IMR-90 (cell line): ENCODE results near the gene C15orf62. TPM values are rescaled to one million over a fixed set of nuclear protein-coding genes. Genes with fewer than 3 reads are reported as not detected.
A peak's percentile ranks its signal among the peaks of the same experiment; 100 is the strongest.

Experiments
- ATAC-seq: fragments of 200-7000 bp; cut with Tn5 transposase; 2 replicates; pipeline ENCODE4 v1.9.1; 2020; ENCODE audit warnings: low read depth, mild to moderate bottlenecking, moderate library complexity
- BruUV-seq: library from RNA; stranded (reverse); fragments of 400-500 nt; replicated peaks from 2 replicates; lab custom pipeline; 2021; lab: Mats Ljungman, UMichigan
- CTCF ChIA-PET: fragments of 300-600 bp; formaldehyde crosslinking; extraction: SDS; loops from one replicate; lab custom pipeline; 2021; ENCODE audit warnings: antibody characterized with exemption; lab: Yijun Ruan, JAX
- POLR2A ChIA-PET: fragments of 300-600 bp; sonication (Branson Sonifier 250); formaldehyde crosslinking; loops from one replicate; lab custom pipeline; 2022; ENCODE audit warnings: antibody characterized with exemption; ENCODE audit not compliant: unreplicated experiment; lab: Charles Lee
- DNase-seq: peaks from one replicate; pipeline ENCODE4 v3.0.0; 2013
- H2AFZ ChIP-seq: replicated peaks from 2 replicates; pipeline ENCODE3; 2013; ENCODE audit warnings: low read length, mild to moderate bottlenecking; ENCODE audit not compliant: poor library complexity
- H2AK5ac ChIP-seq: 2 replicates; pipeline ENCODE4 v1.6.1; 2013; ENCODE audit warnings: low read depth, low read length, inconsistent platforms
- H2AK9ac ChIP-seq: replicated peaks from 2 replicates; pipeline ENCODE3; 2013; ENCODE audit warnings: mild to moderate bottlenecking, low read depth, low read length, moderate library complexity; ENCODE audit not compliant: poor library complexity
- H2BK120ac ChIP-seq: 2 replicates; pipeline ENCODE4 v1.6.1; 2013; ENCODE audit warnings: low read depth, low read length, inconsistent platforms
- H2BK15ac ChIP-seq: 3 replicates; pipeline ENCODE4 v1.6.1; 2013; ENCODE audit warnings: low read depth, low read length, inconsistent platforms
- H2BK20ac ChIP-seq: 2 replicates; pipeline ENCODE4 v1.6.1; 2013; ENCODE audit warnings: low read depth, mild to moderate bottlenecking, inconsistent platforms, low read length, moderate library complexity
- H2BK5ac ChIP-seq: 2 replicates; pipeline ENCODE4 v1.6.1; 2013; ENCODE audit warnings: mild to moderate bottlenecking, low read depth, low read length, inconsistent platforms; ENCODE audit not compliant: poor library complexity, severe bottlenecking
- H3K14ac ChIP-seq: replicated peaks from 2 replicates; pipeline ENCODE4 v1.6.1; 2013; ENCODE audit warnings: low read depth, low read length, inconsistent platforms
- H3K18ac ChIP-seq: 2 replicates; pipeline ENCODE4 v1.6.1; 2013; ENCODE audit warnings: low read depth, low read length, control low read depth
- H3K23ac ChIP-seq: 2 replicates; pipeline ENCODE4 v1.6.1; 2013; ENCODE audit warnings: low read depth, low read length, inconsistent platforms
- H3K27ac ChIP-seq: 2 replicates; pipeline ENCODE4 v1.5.1; 2013; ENCODE audit warnings: mild to moderate bottlenecking, control low read depth, low read length; ENCODE audit not compliant: insufficient read depth
- H3K27me3 ChIP-seq: 2 replicates; pipeline ENCODE4 v1.6.1; 2013; ENCODE audit warnings: low read length; ENCODE audit not compliant: control insufficient read depth, insufficient read depth
- H3K36me3 ChIP-seq: 2 replicates; pipeline ENCODE4 v1.6.1; 2013; ENCODE audit warnings: low read length, mixed read lengths; ENCODE audit not compliant: control insufficient read depth, insufficient read depth
- H3K4ac ChIP-seq: 2 replicates; pipeline ENCODE4 v1.6.1; 2013; ENCODE audit warnings: low read depth, low read length, inconsistent platforms
- H3K4me1 ChIP-seq: 2 replicates; pipeline ENCODE4 v1.6.1; 2013; ENCODE audit warnings: low read length, mixed read lengths; ENCODE audit not compliant: control insufficient read depth, insufficient read depth
- H3K4me2 ChIP-seq: 2 replicates; pipeline ENCODE4 v1.6.1; 2013; ENCODE audit warnings: low read depth, mild to moderate bottlenecking, control low read depth, low read length, moderate library complexity
- H3K4me3 ChIP-seq: 2 replicates; pipeline ENCODE4 v1.5.1; 2013; ENCODE audit warnings: low read depth, mild to moderate bottlenecking, control low read depth, low read length, moderate library complexity; ENCODE audit not compliant: insufficient read depth
- H3K56ac ChIP-seq: 2 replicates; pipeline ENCODE4 v1.6.1; 2013; ENCODE audit warnings: low read length, inconsistent platforms; ENCODE audit not compliant: insufficient read depth; ENCODE audit errors: extremely low read depth
- H3K79me1 ChIP-seq, 2 experiments: 2 replicates each; pipeline ENCODE4 v1.6.1; 2013; ENCODE audit warnings: low read length in 2 of 2, inconsistent platforms in 1 of 2, low read depth in 1 of 2
- H3K9ac ChIP-seq: 2 replicates; pipeline ENCODE4 v1.6.1; 2013; ENCODE audit warnings: low read depth, low read length, control low read depth
- H3K9me1 ChIP-seq: 2 replicates; pipeline ENCODE4 v1.6.1; 2013; ENCODE audit warnings: low read length, inconsistent platforms; ENCODE audit not compliant: insufficient read depth
- H3K9me3 ChIP-seq: 2 replicates; pipeline ENCODE4 v1.6.1; 2013; ENCODE audit warnings: low read length; ENCODE audit not compliant: control insufficient read depth, insufficient read depth
- H4K20me1 ChIP-seq: 2 replicates; pipeline ENCODE4 v1.6.1; 2013; ENCODE audit warnings: low read length, inconsistent platforms; ENCODE audit not compliant: insufficient read depth
- H4K5ac ChIP-seq: 2 replicates; pipeline ENCODE4 v1.6.1; 2013; ENCODE audit warnings: mild to moderate bottlenecking, low read depth, low read length, control low read depth
- H4K8ac ChIP-seq, 2 experiments: 2 replicates each; pipeline ENCODE4 v1.6.1; 2013; ENCODE audit warnings: low read depth in 2 of 2, low read length in 2 of 2, control low read depth in 1 of 2, inconsistent platforms in 1 of 2
- H4K91ac ChIP-seq: 2 replicates; pipeline ENCODE4 v1.6.1; 2013; ENCODE audit warnings: low read depth, low read length, inconsistent platforms; ENCODE audit not compliant: insufficient read depth
- CEBPB ChIP-seq: IDR thresholded peaks from 2 replicates; pipeline ENCODE4 v1.6.1; 2012; ENCODE audit warnings: low read depth, low read length, improper control_type of control experiment
- FOS ChIP-seq: fragments of 150-350 bp; IDR thresholded peaks from 2 replicates; pipeline ENCODE4 v1.6.1; 2016; ENCODE audit warnings: low read depth, low read length
- MXI1 ChIP-seq: IDR thresholded peaks from 2 replicates; pipeline ENCODE4 v1.6.1; 2012; ENCODE audit warnings: low read depth, mild to moderate bottlenecking, low read length, moderate library complexity, borderline replicate concordance
- NFE2L2 ChIP-seq: fragments of 150-350 bp; IDR thresholded peaks from 2 replicates; pipeline ENCODE4 v1.6.1; 2016; ENCODE audit warnings: low read depth, mild to moderate bottlenecking, low read length
- RCOR1 ChIP-seq: IDR thresholded peaks from 2 replicates; pipeline ENCODE4 v1.6.1; 2012; ENCODE audit warnings: mild to moderate bottlenecking, low read length, improper control_type of control experiment; ENCODE audit not compliant: insufficient replicate concordance
- RFX5 ChIP-seq: IDR thresholded peaks from 2 replicates; pipeline ENCODE4 v1.8.0; 2012; ENCODE audit warnings: low read depth, mild to moderate bottlenecking, low read length, moderate library complexity
- SMC3 ChIP-seq: fragments of 150-350 bp; IDR thresholded peaks from 2 replicates; pipeline ENCODE4 v1.6.1; 2016; ENCODE audit warnings: low read depth, mild to moderate bottlenecking, antibody characterized with exemption, low read length, moderate library complexity
- WGBS, 2 experiments: methylation state at CpG; one replicate each; pipeline versions ENCODE4 v1.1.5 to v1.1.7; 2013; ENCODE audit warnings: missing lambda C conversion rate in 2 of 2; ENCODE audit not compliant: insufficient read length in 1 of 2; ENCODE audit errors: extremely low coverage in 2 of 2; 5-methylcytosine and 5-hydroxymethylcytosine counted together
- dilution Hi-C: fragments of 300-500 bp; cut with HindIII; formaldehyde crosslinking; loops from one replicate; pipeline ENCODE4 v1.14.3; 2018; ENCODE audit warnings: low sequenced_read_pairs; ENCODE audit not compliant: unreplicated experiment
- in situ Hi-C: fragments of 300-500 bp; cut with MboI; formaldehyde crosslinking; loops from 3 replicates; pipeline ENCODE4 v1.14.3; 2019; ENCODE audit warnings: low sequenced_read_pairs, inconsistent platforms, mixed read lengths
- intact Hi-C: fragments of 100-400 bp; cut with micrococcal nuclease; formaldehyde crosslinking; loops from 2 replicates; pipeline ENCODE4 v1.10.0; 2022
- polyA plus RNA-seq, 3 experiments: library from polyadenylated mRNA; depleted of rRNA; stranded (reverse); fragments of >200 nt; gene quantifications; 2 replicates each; pipeline ENCODE4 v1.2.3, GENCODE V29; 2012; ENCODE audit warnings: low replicate concordance in 1 of 3
- total RNA-seq: library from RNA; depleted of rRNA; stranded (reverse); fragments of >200 nt; gene quantifications from 2 replicates; pipeline ENCODE4 v1.2.3, GENCODE V29; 2012
- TF ChIP-seq, protein P1 (sequence below): fragments of 150-350 bp; IDR thresholded peaks from 2 replicates; pipeline ENCODE4 v1.6.1; 2017; ENCODE audit warnings: mild to moderate bottlenecking, antibody characterized with exemption, low read length, low read depth

C15orf62 gene
- total and polyA plus RNA-seq, 2 of the 4 experiments (the other 2 are of a cell fraction): not detected

DNA sequence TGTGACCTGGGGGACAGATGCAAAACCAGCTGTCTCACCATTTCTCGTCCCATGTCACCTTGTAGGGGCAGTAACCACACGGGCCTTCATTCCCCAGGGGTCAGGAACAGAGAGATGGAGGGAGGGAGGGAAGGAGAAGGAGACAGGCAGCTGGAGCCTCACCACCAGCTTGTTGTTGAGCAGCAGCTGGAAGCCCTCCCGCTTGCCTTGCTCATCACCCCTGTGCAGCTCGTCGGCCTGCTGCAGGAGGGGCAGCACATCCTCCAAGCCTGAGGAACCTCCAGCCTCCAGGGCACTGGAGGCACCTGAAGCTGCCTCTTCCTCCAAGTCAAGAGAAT lies 25.0 kb upstream of the C15orf62 start (continued):
- TF ChIP-seq, protein P1, sequence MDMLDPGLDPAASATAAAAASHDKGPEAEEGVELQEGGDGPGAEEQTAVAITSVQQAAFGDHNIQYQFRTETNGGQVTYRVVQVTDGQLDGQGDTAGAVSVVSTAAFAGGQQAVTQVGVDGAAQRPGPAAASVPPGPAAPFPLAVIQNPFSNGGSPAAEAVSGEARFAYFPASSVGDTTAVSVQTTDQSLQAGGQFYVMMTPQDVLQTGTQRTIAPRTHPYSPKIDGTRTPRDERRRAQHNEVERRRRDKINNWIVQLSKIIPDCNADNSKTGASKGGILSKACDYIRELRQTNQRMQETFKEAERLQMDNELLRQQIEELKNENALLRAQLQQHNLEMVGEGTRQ: no peak
- TF ChIP-seq RFX5: no peak
- TF ChIP-seq FOS: no peak
- TF ChIP-seq SMC3: no peak
- TF ChIP-seq MXI1: no peak

DNA sequence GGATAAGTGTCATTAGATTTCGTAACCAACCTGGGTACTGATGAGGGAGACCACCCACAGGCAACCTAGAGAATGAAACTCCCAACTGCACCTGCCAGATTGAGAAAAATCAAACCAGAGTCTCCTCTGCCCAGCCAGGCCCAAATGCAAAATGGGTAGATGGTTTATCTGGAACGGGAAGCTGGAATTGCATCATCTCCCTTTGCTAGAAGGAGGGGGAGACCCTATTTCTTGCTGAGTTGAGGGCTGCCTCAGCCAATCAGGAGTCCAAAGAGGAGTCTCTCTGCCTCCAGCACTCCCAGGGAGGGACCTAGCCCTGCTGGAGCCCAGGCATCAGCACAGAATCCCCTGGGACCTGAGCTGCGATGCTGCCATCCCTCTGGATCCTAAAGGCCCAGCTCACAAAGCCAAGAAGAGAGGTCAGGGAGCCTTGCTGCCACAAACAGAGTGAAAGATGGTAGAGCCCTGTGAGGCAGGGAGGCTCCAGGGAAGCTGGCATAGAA lies 22.8 kb upstream of the C15orf62 start:
- no peaks in the 10 kb centered on the region for H3K9me1 ChIP-seq
- no peak overlapping the region for H3K56ac ChIP-seq
- TF ChIP-seq RCOR1: no peak
- peak; percentile 85 for TF ChIP-seq CEBPB
- TF ChIP-seq NFE2L2: no peak
- DNase-seq: peak; percentile 40
- ATAC-seq: peak; percentile 50
- WGBS, 2 experiments: no CpG with 5 or more reads among the region's 3 CpGs
- no peak overlapping the region for H3K9ac ChIP-seq
- no peak overlapping the region for H2AK5ac ChIP-seq
- in situ Hi-C loops: no loop called here
- no peak overlapping the region for H2BK120ac ChIP-seq
- no peak overlapping the region for H4K5ac ChIP-seq
- H3K14ac ChIP-seq: no peak overlapping the region
- dilution Hi-C loops: no loop called here
- peaks cover 7 to 40% of the 10 kb centered on the region in 2 experiments; a peak in 3 of 4 replicates for H3K79me1 ChIP-seq
- peaks cover 5% of the 10 kb centered on the region; the same call in 1 of the 2 replicates for H4K20me1 ChIP-seq
- H3K4me3 ChIP-seq: no peak overlapping the region
- no TSS peak for BruUV-seq
- H2BK5ac ChIP-seq: no peak overlapping the region
- no peak overlapping the region for H4K8ac ChIP-seq
- no peak overlapping the region for H3K23ac ChIP-seq
- ChIA-PET POLR2A (no interaction called here), CTCF (interaction anchor here (0.9 to 1.3 kb wide), 3 partner anchors 24 to 147 kb away, joined by 3 to 4 read pairs (median 3); partner anchors contain the start of gene VPS18)
- no peak overlapping the region for H2BK15ac ChIP-seq
- H3K27ac ChIP-seq: no peak overlapping the region
- no peak overlapping the region for H2AK9ac ChIP-seq
- H4K91ac ChIP-seq: no peak overlapping the region
- H3K18ac ChIP-seq: no peak overlapping the region
- H2AFZ ChIP-seq: peak overlapping the region; percentile 25
- peak overlapping the region; percentile 31; the same call in 1 of the 2 replicates for H3K4ac ChIP-seq
- intact Hi-C loops: no loop called here
- no peaks in the 10 kb centered on the region for H3K9me3 ChIP-seq
- peak overlapping the region; percentile 10; the same call in 1 of the 2 replicates for H2BK20ac ChIP-seq
- H3K36me3 ChIP-seq: peaks cover 33% of the 10 kb centered on the region
- H3K4me2 ChIP-seq: no peak overlapping the region
- no peaks in the 10 kb centered on the region for H3K27me3 ChIP-seq
- peaks cover 2% of the 10 kb centered on the region; the same call in 1 of the 2 replicates for H3K4me1 ChIP-seq
